Stimulated activated effector memory CD8-positive, alpha-beta T cell treated with anti-CD3 and anti-CD28 coated beads, Interleukin-12 subunit alpha, Interleukin-12 subunit beta, amount 100 ng/mL, for 72 hours (primary cell): ENCODE results near the gene SLC43A3.
A peak's percentile ranks its signal among the peaks of the same experiment; 100 is the strongest.

Experiments used
- ATAC-seq: fragments of 150-1000 bp; cut with Tn5 transposase; 2 replicates; pipeline ENCODE4 v1.10.0; 2021
- DNase-seq, 2 donors: peaks; one replicate each; pipeline ENCODE4 v3.0.0; 2021 to 2022; ENCODE audit warnings: low spot score in 2 of 2
- H3K27ac Mint-ChIP-seq: one replicate; pipeline ENCODE4 v1.8.0; 2022; ENCODE audit warnings: mild to moderate bottlenecking, mixed read lengths
- H3K36me3 Mint-ChIP-seq: one replicate; pipeline ENCODE4 v1.8.0; 2022; ENCODE audit warnings: mild to moderate bottlenecking, mixed read lengths
- H3K4me1 Mint-ChIP-seq: one replicate; pipeline ENCODE4 v1.8.0; 2022; ENCODE audit warnings: mixed read lengths
- H3K4me3 Mint-ChIP-seq: one replicate; pipeline ENCODE4 v1.8.0; 2022; ENCODE audit warnings: mild to moderate bottlenecking, mixed read lengths
- H3K9me3 Mint-ChIP-seq: one replicate; pipeline ENCODE4 v1.8.0; 2022; ENCODE audit warnings: mixed read lengths

SLC43A3 gene

DNA sequence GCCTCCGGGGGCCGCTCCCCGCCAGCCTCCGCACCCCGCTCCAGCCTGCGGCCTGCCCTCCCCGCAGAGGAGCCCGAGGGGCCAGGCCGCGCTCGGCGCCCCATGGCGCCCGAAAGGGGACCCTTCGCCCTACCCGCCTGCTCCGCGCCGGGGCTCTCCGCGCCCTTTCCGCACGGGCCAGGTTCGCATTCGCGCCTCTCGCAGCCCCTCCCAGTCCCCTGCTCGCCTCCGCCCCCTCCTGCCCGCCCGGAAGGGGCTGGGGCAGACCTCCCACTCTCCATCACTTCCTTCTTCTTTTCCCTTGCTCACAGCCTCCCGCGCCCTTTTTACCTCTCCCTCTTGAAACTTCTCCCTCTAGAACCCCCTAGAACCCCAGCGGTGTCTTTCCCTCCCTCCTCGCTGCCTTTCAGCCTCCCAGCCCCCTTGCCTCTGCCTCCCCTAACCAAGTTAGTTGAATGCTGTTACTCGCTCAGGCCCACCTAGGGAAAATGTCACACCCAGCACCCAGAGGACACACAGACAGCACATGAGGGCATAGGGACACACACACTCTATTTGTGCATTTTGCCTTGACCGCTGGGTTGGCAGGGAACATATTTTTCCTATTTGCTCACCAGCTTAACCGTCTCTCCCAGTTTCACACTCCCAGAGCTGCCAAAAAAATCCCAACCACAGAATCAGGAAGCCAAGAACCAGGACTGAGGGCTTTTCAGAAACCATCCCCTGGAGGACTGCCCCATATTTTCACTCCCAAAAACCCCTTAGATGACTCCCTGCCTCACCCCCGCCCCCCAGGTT lies at the start of gene SLC43A3:
Gene SLC43A3 (minus strand): TSS at position 193 of the 798 bp plus-strand sequence. CDS start 949 bp downstream, outside the sequence.
- DNase-seq (peak; percentile 59 to 87), ATAC-seq (peak; percentile 71)
- peak within 1 kb of the TSS; percentile 93 for H3K4me3 Mint-ChIP-seq
- peaks cover 54% of the 10 kb centered on the region for H3K36me3 Mint-ChIP-seq
- peak within 1 kb of the TSS; percentile 96 for H3K27ac Mint-ChIP-seq
- H3K9me3 Mint-ChIP-seq: no peaks in the 10 kb centered on the region
- peaks cover 54% of the 10 kb centered on the region for H3K4me1 Mint-ChIP-seq

DNA sequence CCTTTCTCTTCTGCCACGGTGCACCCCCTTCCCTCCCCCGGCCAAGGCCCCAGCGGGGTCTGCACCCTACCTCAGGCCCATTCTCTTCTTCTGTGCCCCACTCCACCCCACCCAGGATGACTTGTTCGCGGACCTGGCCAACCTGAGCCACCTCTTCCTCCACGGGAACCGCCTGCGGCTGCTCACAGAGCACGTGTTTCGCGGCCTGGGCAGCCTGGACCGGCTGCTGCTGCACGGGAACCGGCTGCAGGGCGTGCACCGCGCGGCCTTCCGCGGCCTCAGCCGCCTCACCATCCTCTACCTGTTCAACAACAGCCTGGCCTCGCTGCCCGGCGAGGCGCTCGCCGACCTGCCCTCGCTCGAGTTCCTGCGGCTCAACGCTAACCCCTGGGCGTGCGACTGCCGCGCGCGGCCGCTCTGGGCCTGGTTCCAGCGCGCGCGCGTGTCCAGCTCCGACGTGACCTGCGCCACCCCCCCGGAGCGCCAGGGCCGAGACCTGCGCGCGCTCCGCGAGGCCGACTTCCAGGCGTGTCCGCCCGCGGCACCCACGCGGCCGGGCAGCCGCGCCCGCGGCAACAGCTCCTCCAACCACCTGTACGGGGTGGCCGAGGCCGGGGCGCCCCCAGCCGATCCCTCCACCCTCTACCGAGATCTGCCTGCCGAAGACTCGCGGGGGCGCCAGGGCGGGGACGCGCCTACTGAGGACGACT lies 49.3 kb upstream of the SLC43A3 start:
- H3K27ac Mint-ChIP-seq: peak overlapping the region; percentile 67
- DNase-seq: peak in 1 of 2 donors; percentile 63
- no peaks in the 10 kb centered on the region for H3K36me3 Mint-ChIP-seq
- ATAC-seq: peak; percentile 56
- no peaks in the 10 kb centered on the region for H3K9me3 Mint-ChIP-seq
- peak overlapping the region; percentile 71 for H3K4me3 Mint-ChIP-seq
- peaks cover 35% of the 10 kb centered on the region for H3K4me1 Mint-ChIP-seq

DNA sequence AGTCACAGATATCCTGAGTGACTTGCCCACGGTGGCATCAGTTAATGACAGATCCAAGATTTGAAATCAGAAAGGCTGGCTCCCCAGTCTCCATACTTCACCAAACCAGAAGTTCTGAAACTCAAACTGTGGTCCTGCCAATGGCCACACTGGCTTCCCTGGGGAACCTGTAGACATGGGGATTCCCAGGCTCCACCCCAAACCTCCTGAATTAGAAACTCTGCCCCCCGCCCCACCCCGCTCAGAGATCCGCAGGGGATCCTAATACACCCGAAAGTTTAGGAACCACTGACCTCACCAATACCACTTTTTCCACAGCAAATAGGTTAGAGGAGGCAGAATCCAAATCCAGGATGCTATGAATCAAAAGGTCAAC lies 48.7 kb upstream of the SLC43A3 start:
- H3K27ac Mint-ChIP-seq: peak overlapping the region; percentile 67
- ATAC-seq: no peak
- H3K4me1 Mint-ChIP-seq: peaks cover 35% of the 10 kb centered on the region
- H3K36me3 Mint-ChIP-seq: no peaks in the 10 kb centered on the region
- no peak for DNase-seq
- no peaks in the 10 kb centered on the region for H3K9me3 Mint-ChIP-seq
- peak overlapping the region; percentile 71 for H3K4me3 Mint-ChIP-seq

DNA sequence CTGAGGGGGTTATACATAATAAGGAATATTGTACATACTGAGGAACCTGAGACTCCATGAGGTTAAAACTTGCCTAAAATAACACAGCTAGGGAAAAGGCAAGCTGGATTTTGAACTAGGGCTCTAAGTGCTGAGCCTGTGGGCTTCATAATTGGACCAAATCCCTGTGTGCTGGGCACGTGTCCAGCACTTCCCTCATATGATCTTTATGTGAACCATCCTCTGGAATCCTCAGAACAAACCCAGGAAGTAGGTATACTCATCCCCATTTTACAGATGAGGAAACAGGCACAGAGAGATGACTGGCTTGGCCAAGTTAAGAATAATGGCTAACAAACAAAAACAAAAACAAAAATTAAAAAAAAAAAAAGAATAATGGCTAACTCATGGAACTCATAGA lies 48.3 kb upstream of the SLC43A3 start:
- Mint-ChIP-seq H3K9me3 (no peaks in the 10 kb centered on the region), H3K27ac (no peak overlapping the region), H3K4me1 (peaks cover 31% of the 10 kb centered on the region), H3K36me3 (no peaks in the 10 kb centered on the region), H3K4me3 (peak overlapping the region; percentile 71)
- DNase-seq: no peak
- ATAC-seq: no peak

DNA sequence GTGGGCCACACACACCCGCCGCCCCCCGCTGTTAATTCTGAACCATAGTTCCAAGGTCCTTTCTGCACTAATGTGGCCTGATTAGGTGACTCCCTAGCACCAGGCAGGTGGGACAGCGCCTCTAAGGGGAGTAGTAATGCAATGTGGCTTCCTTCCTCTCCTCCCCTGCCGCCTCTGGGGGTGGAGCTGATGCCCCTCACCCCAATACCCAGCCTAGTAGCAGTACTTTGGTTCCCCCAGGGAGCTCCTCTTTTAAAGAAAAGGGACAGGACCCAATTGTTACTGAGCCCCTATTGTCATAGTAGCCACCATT lies 47.8 kb upstream of the SLC43A3 start:
- ATAC-seq: no peak
- no peak for DNase-seq
- Mint-ChIP-seq H3K9me3 (no peaks in the 10 kb centered on the region), H3K27ac (no peak overlapping the region), H3K4me1 (peaks cover 28% of the 10 kb centered on the region), H3K4me3 (peak overlapping the region; percentile 22), H3K36me3 (no peaks in the 10 kb centered on the region)

DNA sequence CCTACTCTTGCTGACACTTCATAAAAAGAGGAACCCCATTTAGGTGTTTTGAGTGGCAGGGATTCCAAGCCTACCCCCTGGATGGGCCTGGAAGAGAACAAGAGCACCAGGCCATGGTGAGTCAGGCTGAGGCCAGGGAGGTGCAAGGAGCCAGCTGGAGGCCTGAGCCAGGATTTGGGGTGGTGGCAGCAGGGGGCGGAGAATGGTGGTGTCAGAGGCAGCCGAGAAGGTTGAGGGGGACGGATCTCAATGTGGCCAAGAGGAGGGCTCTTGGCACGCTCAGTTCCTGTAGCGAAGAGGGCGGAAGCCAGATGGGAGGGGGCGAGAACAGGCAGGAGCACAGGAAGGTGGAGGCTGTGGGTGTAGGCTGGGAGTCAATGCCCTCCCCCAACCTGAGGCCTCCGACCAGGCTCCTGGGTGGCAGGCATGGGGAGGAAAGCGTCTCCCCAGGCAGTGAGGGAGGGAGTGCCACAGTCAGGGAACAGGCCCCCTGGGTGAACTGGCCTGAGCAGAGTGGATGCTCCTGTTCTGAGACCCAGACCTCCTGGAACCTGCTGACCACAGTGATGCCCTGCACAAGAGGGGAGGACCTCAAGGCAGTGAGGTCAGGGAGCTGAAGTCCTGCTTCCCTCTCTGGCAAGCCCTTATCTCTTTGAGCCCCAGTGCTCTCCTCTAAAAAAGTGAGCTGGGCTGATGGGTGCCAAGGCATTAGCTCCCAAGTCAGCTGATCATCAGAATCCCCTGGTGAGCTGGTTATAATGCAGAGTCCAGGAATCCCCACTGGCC lies 47.3 kb upstream of the SLC43A3 start:
- Mint-ChIP-seq H3K27ac (peak overlapping the region; percentile 12), H3K4me1 (peaks cover 28% of the 10 kb centered on the region), H3K4me3 (peak overlapping the region; percentile 22), H3K36me3 (no peaks in the 10 kb centered on the region), H3K9me3 (no peaks in the 10 kb centered on the region)
- ATAC-seq (peak; percentile 53), DNase-seq (no peak)

DNA sequence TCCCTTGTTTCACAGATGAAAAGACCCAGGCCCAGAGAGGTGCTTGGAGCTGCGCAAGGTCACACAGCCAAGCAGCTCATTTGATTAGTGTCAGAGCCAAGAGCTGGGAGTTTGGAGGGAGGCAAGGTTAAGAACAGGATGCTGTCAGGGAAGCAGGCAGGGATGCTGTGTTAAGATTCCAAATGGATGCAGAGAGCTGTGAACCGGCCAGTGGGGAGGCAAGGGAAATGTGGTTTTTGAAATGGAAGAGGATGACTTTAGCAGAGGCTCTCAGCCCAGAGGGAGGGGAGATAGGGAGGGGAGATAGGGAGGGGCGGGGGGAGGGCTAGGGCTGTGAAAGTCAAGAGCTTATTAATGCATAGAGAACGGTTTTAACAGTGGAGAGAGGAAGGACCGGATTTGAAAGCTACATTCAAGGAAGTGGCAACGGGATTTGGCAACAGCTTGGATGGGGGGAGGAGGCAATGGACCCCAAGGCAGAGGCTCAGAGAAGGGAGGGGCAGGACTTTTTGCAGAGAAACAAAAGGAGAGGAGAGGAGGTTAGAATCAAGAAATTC lies 46.4 kb upstream of the SLC43A3 start:
- DNase-seq: no peak
- H3K36me3 Mint-ChIP-seq: no peaks in the 10 kb centered on the region
- H3K27ac Mint-ChIP-seq: peak overlapping the region; percentile 12

DNA sequence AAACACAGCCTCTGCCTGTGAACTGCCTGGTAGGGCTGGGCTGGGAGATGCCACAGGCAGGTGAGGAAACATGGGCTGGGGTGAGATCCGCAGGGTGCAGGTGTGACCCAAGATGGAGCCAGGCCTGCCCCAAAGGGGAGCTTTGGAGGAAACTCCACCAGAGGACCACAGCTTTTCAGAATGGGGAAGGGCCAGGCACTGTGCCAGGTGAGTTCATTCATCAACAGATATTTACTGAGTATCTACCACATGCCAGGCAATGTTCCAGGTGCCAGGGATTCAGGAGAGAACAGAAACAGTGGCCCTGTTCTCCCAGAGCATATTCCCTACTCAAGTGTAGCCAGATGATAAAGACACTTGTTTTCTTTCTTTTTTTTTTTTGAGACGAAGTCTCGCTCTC lies 44.6 kb upstream of the SLC43A3 start:
- Mint-ChIP-seq H3K36me3 (no peaks in the 10 kb centered on the region), H3K4me3 (no peak overlapping the region), H3K4me1 (peaks cover 22% of the 10 kb centered on the region), H3K27ac (no peak overlapping the region), H3K9me3 (no peaks in the 10 kb centered on the region)
- DNase-seq (no peak), ATAC-seq (no peak)

More for the DNA sequence above, 46.4 kb upstream of the SLC43A3 start:
- Mint-ChIP-seq H3K4me1 (peaks cover 28% of the 10 kb centered on the region), H3K9me3 (no peaks in the 10 kb centered on the region), H3K4me3 (no peak overlapping the region)
- ATAC-seq: no peak

DNA sequence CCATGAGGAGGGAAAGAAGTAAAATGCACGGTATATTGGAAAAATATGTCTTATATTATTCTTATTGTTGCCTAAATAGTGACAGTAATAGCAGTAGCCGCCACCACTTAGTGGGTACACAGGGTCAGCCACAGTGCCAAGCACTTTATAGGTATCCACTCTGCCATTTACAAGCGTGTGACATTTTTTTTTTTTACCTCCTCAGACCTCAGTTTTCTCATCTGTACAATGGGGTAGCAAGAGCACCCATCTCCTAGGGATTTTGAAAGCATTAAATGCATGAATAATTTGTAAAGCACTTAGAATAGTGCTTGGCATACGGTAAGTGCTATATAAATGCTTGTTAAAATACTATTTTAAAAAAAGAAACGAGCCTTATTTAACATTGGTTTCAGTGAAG lies 42.3 kb upstream of the SLC43A3 start:
- peaks cover 4% of the 10 kb centered on the region for H3K36me3 Mint-ChIP-seq
- no peak overlapping the region for H3K4me3 Mint-ChIP-seq
- no peak overlapping the region for H3K27ac Mint-ChIP-seq
- no peaks in the 10 kb centered on the region for H3K9me3 Mint-ChIP-seq
- DNase-seq (no peak), ATAC-seq (no peak)
- H3K4me1 Mint-ChIP-seq: peaks cover 11% of the 10 kb centered on the region

DNA sequence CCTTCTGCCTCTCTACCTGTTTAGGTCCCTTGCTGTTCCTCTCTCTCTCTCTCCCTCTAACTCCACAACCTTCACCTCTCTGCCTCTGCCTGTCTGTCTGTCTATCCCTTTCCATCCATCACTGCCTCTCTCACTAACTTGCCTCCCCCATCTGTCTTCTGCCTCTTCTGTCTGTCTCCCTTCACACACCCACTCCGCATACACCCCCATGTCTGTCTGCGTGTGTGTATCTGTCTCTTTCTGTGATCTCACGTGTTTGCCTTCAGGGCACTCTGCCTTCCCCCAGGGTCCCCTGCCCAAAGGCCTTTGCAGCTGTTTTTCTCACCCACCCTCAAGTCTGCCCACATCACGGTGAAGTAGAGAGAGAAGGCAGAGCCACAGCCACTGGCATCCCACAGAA lies 41.4 kb upstream of the SLC43A3 start:
- ATAC-seq: no peak
- H3K27ac Mint-ChIP-seq: no peak overlapping the region
- no peak for DNase-seq
- peaks cover 6% of the 10 kb centered on the region for H3K4me1 Mint-ChIP-seq
- H3K9me3 Mint-ChIP-seq: no peaks in the 10 kb centered on the region
- peaks cover 4% of the 10 kb centered on the region for H3K36me3 Mint-ChIP-seq
- no peak overlapping the region for H3K4me3 Mint-ChIP-seq

DNA sequence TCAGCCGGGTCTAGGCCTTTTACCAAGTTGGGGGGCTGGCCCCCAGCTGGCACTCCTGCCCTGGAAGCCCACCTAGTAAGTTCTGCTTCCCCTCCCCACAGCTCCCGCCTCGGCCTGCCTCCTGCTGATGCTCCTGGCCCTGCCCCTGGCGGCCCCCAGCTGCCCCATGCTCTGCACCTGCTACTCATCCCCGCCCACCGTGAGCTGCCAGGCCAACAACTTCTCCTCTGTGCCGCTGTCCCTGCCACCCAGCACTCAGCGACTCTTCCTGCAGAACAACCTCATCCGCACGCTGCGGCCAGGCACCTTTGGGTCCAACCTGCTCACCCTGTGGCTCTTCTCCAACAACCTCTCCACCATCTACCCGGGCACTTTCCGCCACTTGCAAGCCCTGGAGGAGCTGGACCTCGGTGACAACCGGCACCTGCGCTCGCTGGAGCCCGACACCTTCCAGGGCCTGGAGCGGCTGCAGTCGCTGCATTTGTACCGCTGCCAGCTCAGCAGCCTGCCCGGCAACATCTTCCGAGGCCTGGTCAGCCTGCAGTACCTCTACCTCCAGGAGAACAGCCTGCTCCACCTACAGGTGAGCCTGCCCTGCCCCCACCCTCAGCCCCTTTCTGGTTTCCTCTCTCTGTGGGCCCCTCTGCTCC lies 40.7 kb upstream of the SLC43A3 start:
- H3K27ac Mint-ChIP-seq: no peak overlapping the region
- H3K9me3 Mint-ChIP-seq: no peaks in the 10 kb centered on the region
- no peak overlapping the region for H3K4me3 Mint-ChIP-seq
- H3K36me3 Mint-ChIP-seq: peaks cover 4% of the 10 kb centered on the region
- ATAC-seq (no peak), DNase-seq (no peak)
- peaks cover 9% of the 10 kb centered on the region for H3K4me1 Mint-ChIP-seq

DNA sequence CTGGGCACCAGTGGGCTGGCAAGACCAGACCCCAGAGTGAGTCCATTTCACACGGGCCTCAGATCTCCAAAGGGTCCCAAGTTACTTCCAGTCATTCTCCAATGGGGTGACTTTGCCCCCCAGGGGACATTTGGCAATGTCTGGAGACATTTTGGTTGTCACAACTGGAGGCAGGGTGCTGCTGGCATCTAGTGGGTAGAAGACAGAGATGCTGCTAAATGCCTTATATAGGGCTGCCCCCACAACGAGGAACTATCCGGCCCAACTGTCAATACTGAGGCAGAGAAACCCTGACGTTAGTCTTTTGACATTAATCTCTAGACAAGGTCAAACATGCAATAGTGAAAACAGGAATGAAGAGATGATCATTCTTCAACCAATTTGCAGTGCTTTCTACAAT lies 39.8 kb upstream of the SLC43A3 start:
- Mint-ChIP-seq H3K36me3 (peaks cover 4% of the 10 kb centered on the region), H3K9me3 (no peaks in the 10 kb centered on the region), H3K27ac (no peak overlapping the region), H3K4me1 (peaks cover 10% of the 10 kb centered on the region), H3K4me3 (no peak overlapping the region)
- DNase-seq (no peak), ATAC-seq (no peak)

DNA sequence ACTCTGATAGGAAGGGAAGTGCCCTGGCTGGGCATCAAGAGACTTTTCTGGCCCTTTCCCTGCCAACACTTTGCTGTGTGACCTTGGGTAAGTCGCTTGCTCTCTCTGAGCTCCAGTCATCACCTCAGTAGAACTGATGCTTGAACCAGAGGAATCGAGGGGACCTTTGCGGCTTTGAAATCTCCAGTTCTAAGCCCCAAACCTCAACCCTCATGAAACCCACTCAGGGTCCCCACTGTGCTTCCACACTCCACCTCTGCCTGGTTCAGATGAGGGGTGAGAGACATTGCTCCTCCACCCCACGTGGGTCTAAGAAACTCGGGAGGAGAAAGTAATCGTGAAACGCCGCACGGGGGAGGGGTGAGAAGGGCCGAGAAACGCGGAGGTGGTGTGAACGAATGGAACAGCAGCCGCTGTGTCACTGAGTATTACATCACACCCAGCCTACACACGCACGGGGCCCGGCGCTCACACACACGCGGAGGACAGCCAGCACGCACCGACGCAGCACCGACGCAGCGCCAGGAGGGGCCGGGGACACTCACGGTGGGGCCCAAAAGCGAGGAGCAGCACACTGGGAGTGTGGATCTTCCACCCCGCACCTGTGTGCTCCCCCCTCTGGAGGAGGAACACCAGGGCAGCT lies 37.7 kb upstream of the SLC43A3 start:
- no peak for ATAC-seq
- Mint-ChIP-seq H3K36me3 (peaks cover 4% of the 10 kb centered on the region), H3K27ac (no peak overlapping the region)

DNA sequence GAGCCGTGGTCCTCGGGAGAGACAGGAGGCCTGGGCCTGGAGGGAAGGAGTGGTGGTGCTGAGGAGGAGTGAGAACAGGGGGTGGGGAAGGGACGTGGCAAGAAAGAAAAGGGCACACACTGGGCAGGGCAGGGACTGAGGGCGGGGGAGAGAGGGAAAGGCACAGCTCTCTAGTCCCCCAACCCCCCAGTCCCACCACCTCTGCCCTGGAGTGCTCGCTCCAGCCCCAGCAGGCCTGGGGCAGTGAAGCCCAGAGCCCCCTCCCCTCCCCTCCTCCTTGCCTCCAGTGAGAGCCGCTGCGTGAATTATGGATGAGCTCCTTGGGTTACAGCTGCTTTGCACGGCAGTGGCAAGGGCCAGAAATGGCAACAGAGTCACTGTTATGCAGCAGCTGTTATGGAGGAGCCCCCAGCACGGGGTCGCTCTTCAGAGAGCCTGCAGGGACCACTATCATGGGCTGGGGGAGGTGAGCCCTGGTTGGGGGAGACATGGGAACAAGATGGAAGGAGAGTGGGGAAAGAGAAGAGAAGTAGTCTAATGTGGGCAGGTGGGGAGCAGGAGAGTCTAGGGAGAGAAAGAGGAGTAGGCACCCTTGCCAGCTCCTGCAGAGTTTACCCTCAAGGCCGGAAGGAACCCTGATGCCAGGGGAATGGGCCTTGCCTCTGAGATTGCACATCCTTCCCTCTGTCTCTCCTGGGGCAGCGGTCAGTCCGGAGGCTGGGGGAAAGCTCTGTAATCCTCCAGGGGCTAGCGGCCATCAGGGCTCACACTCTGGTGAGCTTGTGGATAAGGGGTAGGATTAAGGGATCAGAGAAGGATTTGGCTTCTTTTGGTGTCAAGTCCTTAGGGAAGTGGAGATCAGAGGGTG lies 37.0 kb upstream of the SLC43A3 start:
- ATAC-seq: no peak
- H3K4me3 Mint-ChIP-seq: no peak overlapping the region
- DNase-seq: no peak
- H3K4me1 Mint-ChIP-seq: peaks cover 25% of the 10 kb centered on the region
- peaks cover 7% of the 10 kb centered on the region for H3K36me3 Mint-ChIP-seq
- H3K27ac Mint-ChIP-seq: peak overlapping the region; percentile 29
- no peaks in the 10 kb centered on the region for H3K9me3 Mint-ChIP-seq

More for the DNA sequence above, 37.7 kb upstream of the SLC43A3 start:
- no peak for DNase-seq
- peaks cover 17% of the 10 kb centered on the region for H3K4me1 Mint-ChIP-seq
- no peak overlapping the region for H3K4me3 Mint-ChIP-seq
- no peaks in the 10 kb centered on the region for H3K9me3 Mint-ChIP-seq
